ENCODE results near the gene CERKL.

CERKL gene

DNA sequence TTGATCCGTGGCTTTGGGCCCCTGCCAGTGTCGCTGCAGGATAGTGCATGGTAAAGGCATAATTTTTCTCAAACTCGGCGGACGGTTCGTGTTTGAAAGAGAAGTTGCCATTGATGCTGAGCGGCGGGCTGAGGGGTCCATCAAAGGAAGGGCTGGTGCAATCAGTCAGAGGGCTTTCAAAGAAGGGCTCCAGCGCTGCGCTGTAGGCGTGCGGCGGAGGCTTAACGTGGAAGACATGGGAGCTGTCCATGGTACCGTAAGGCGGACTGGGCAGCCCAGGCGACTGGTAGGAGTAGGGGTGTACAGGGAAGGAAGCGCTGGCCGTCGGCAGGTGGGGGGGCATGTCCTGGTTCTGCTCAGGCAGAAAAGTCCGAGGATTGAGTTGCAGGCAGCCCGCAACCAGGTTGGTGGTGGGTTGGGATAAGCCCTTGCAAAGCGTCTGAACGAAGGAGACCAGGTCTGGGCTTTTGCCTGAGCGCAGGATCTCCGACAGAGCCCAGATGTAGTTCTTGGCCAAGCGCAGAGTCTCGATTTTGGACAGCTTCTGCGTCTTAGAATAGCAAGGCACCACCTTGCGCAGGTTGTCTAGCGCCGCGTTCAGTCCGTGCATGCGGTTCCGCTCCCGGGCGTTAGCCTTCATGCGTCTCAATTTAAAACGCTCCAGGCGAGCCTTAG, 21.1 kb upstream of the CERKL start:
- DNase-seq = no peak

DNA sequence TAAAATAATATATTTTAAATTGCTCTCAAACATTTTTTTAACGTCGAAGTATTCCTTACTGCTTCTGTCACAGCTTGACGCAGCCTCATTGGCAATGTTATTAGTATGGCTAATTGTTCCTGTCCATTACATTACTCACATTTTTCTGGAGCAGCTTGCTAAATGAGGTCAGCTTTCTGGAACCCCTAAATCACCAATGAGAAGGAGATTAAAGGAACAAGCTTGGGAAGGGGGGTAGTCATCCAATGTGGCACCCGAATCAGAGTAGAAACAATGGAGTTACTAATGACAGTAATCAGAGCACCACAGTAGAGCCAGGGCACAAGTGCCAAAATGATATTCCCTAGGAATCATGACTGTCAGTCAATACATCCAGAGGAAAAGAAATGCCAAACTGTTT, 18.3 kb upstream of the CERKL start:
- no peak for DNase-seq

DNA sequence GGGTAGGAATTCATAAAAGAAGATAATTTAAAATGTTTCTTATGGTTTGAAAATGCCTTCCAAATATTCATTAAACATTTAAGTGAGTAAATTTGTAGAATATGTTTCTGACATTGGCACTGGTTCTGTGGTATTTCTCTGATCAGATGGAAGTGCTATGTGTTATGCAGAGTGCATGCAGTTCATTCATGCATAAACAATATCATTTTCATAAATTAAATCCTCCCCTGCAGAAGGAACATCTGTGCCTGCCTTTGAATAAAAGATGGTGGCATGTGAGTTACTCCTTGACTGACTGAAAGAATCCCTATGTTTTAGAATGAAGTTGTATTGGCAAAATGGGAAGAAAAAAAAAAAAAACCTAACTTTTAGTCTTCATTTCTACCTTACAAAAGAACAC, 17.6 kb upstream of the CERKL start:
- no peak for DNase-seq

DNA sequence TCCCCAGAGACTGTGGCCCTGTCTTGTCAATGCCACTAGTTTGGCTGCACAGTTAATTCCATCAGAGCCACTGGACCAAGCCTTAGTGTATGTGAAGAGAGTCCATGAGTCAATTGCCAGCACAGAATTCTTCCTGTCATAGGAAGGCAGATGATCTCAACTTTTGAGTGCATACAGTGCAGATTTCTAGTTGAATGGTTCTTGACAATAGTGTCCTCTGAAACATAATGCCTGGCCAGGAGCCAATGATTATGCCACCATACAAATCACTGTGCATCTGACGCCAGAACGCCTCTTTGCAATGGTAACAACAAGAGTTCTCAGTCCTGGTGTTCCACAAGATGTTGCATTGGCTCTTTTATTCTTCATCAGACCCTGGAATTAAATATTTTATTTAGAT, 16.3 kb upstream of the CERKL start:
- peak; percentile 69 for DNase-seq

DNA sequence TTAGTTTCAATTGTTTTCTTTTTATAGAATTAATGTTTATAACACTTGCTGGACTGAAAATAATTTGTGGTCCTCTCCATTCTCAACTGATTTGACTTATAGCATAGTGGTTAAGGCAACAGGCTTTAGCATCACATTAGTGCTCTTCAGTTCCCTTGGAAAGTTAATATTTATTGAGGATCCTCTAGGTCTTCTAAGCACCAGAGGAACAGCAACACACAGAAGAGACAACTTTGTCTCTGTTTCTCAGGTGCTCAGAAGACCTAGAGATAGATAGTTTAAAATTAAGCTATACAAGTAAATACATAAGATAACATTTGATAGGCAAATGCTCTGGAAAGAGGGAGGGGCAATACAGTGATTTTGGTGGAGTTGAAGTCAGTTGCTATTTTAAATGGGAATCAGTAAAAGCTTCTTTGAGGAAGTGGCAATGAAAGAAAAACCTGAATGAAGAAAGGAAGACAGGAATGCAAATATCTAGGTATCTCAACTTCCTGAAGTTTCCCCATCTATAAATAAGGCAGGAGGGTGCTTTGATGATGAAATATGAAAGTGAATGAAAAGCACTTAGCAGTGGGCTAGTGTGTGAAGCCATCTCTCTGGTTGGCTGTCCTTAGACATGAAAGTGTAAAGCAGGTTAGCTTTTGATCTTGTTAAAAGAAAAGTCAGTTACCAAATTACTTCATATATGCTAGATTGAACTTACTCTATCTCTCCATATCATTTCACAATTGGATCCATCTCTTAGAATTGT, 15.5 kb upstream of the CERKL start:
- DNase-seq = no peak

DNA sequence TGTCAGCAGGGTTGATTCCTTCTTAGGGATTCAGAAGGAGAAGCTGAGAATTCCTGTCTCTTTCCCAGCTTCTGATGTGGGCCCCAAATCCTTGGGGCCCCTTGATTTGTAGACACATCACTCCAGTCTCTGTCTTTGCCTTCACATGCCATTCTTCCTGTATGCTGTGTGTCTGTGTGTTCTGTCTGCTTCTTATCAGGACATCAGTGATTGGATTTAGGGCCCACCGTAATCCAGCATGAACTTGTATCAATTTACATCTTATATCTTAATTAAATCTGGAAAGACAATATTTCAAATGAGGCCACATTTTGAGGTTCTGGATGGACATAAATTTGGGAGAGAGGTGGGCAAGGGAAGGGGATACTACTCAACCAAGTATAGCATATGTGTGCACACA, 13.7 kb upstream of the CERKL start:
- no peak for DNase-seq

DNA sequence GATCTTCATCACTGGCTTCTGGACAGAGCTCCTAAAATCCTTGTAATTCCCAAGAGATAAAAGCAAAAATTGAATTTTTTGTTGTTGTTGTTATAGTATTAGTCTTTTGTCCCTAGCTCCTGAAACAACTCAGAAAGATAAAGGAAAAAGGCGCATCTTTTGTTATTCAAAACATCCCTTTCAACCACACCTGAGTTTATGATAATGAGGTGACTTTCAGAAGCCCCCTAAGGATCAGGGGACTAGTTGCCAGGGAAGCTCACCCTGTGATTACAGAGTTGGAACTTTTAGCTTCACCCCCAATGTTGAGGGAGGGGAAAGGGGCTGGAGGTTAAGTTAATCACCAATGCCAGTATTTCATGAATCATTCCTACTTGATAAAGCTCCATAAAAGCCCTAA, 10.3 kb upstream of the CERKL start:
- no peak for DNase-seq

DNA sequence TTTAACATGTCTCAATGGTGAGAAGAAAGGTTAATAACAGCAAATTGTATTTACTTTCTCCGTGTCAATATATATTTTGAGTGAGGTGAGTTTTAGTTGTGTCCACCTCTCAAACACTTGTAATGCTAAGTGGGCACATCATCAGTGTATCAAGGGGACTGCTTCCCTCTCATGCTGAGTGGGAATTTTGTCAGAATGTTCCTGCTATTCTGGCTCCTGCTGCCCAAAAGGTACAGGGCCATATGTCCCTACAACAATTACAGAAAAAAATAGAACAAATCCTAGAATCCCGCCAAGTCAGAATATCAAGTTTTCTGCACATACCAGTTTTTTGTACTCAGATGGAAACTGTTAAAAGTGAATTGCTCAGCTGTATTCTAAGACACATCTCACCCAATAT, 5.4 kb upstream of the CERKL start:
- DNase-seq = no peak

DNA sequence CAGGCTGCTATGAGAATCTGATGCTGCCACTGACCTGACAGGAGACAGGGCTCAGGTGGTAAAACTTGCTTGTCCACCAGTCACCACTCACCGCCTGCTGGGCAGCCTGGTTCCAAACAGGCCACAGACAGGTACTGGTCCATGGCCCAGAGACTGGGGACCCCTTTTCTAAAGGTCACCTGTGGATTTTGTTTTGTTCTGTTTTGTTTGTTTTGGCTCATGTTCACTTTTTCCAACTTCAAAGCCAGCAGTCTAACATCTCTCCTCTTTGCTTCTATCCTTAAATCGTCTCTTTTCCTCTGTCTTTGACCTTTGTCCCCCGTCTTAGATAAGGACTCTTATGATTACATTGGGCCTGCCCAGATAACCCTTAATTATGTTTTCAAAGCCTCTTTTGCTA, 3.3 kb upstream of the CERKL start:
- DNase-seq = no peak

DNA sequence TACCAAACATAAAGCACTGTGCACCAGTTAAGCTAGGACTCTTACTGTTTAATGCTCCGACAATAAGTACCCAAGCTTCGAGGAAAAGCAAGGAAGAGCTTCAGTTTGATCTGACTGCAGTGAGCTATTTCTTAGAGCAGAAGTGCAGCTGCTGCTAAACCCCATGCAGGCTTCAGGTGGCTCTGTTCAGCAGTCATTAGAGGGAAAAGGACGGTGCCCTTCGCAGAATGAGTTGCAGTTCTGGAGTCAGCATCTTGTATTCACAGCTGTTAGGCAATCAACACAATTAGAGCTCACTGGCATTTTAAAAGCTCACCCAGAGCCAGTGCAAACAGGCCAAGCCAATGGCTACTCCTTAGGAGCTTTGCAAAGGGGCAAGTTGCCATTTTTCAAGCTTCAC, 1.5 kb upstream of the CERKL start:
- peak; percentile 15 for DNase-seq

DNA sequence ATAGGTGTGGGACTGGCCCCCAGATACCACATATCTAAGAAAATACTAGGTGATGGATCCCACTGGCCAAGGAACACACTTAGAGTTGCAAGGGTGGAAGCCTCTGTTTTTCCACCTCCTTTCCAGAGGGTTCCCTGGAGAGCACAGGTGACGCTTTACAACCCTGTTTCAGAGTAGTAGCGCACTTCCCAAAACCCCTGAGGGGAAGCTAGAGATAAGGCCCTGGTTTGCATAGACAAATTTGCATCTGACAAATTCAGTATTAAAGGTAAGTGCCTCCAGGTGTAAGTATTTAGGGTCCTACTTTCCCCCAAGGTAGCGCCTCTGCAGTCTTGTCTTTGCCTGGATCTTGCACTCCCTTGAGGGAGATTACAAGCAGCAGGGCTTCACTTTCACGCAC, 474 bp upstream of the CERKL start:
- DNase-seq = no peak

DNA sequence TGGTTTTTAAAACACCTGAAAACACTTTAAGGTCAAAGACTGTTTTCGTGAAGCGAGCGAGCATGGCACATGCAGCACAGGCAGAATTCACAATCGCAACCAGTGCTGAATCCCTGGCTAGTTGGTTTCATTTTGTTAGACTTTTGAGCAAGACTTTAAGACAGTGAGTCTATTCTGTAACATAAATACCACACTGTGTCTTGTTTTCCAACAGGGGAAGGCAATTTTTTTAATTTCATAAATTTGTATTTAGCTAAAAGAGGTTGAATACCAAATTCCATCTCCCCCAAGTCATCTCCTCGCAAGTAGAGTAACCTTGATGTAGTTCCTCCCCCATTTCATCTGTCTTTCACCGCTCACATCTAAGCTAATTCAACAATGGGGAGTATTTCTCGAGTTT, 1.4 kb downstream of the CERKL start:
- DNase-seq = no peak

DNA sequence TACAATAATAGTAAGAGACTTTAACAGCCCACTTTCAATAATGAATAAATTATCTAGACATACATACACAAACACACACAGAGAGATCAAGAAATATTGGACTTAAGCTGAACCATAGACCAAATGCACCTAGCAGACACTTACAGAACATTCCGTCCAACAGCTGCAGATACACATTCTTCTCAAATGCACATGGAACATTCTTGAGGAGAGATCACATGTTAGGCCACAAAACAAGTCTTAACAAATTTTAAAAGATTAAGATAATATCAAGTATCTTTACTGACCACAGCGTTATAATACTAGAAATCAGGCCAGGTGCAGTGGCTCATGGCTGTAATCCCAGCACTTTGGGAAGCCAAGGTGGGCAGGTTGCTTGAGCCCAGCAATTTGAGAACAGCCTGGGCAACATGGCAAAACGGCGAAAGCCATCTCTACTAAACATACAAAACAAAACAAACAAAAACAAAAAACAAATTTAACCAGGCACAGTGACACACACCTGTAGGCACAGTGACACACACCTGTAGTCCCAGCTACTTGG, 7.4 kb downstream of the CERKL start:
- DNase-seq = no peak

DNA sequence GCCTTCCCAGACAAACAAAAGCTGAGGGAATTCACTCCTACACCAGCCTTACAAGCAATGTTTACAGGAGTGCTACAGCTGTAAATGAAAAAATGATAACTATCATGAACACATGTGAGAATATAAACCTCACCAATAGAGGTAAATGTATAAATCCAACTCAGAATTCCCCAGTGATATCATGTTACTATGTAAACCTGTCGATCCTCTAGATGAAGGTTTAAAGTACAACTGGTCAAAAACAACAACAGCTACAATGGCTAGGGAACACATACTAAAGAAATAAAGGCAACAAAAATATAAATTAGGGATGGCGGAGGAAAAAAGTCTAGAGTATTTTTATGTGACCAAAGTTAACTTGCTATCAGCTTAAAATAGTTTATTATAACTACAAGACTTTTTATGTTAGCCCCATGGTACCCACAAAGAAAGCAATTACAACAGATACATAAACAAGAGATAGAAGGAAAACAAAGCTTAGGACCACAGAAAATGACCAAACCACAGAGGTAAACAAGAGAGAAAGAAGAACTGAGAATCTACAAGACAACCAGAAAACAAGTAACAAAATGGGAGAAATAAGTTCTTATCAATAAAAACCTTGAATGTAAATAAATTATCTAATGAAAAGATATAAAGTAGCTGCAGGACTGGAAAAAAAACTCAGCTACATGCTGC, 8.3 kb downstream of the CERKL start:
- DNase-seq = no peak

DNA sequence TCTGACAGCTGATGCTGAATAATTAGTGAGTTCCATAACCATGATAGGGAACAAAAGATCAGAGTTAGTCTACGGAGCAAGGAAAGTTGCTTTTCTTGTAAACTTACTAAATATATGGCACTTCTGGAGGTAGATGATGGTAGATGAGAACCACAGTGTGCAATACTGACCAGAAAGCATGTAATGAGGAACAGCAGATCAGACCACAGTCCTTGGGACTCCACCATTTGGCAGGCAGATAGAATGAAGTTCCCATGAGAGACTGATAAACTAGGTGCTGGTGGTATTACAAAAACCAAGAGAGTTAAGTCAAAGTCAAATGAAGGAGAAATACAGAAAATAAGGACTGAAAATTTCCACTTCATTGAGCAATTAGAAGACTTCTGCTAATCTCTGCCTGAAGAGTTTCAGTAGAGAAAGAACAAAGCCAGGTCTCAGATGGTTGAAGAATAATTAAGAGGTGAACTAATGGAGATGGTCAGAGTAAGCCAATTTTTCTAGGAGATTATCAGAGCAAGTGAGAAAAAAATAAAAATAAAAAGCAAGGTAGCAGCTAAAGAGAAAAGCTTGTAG, 10.4 kb downstream of the CERKL start:
- DNase-seq = no peak

DNA sequence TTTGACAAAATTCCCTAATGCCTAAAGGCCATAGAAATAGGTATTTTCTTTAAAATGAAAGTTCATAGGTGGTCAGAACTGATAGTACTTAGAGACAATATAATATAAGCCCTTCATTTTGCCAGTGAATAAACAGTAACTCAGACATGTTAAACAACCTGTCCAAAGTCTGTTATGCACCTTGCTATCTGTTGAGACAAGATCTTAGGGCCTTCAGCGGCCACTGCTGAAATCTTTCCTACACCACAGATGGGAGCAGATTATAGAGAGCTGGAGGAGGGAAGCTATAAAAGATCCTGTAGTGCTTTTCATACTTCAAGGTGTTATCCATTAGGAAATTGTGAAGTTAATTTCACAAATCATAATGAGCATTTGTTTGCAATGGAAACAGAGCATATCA, 13.8 kb downstream of the CERKL start:
- DNase-seq = no peak

DNA sequence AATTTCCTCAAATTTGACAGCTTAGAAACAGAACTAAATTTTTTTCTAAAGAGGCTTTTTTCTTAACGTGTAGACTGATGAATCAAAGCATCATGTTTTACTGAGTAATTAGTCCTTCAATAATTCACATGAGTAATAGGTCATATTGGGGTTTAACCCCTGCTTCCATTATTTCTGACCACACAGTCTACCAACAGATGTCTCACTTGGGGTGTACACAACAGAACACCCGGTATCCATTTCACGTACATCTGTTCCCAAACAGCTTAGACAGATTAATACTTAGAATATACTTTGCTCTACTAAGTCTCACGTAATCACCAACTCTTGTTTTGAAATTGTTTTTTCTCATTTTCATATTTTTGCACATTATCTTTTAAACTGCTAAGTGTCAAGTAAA, 14.8 kb downstream of the CERKL start:
- DNase-seq = no peak

DNA sequence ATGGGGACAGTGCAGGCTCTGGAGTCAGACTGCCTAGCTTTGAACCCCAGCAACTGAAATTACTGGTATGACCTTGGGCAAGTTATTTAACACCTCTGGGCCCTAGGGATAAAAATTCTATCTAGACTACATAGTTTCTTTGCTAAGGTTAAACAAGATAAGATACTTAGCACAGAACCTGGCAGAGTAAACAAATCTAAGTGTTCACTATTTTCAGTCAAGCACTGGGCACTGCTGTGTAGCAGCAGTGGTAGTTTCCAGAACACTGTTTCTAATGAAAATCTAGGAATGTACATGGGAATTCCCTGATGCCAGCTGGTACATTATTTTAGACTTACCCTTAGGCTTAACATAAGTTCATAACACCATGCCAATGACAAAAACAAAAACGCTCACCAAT, 17.2 kb downstream of the CERKL start:
- DNase-seq = no peak

DNA sequence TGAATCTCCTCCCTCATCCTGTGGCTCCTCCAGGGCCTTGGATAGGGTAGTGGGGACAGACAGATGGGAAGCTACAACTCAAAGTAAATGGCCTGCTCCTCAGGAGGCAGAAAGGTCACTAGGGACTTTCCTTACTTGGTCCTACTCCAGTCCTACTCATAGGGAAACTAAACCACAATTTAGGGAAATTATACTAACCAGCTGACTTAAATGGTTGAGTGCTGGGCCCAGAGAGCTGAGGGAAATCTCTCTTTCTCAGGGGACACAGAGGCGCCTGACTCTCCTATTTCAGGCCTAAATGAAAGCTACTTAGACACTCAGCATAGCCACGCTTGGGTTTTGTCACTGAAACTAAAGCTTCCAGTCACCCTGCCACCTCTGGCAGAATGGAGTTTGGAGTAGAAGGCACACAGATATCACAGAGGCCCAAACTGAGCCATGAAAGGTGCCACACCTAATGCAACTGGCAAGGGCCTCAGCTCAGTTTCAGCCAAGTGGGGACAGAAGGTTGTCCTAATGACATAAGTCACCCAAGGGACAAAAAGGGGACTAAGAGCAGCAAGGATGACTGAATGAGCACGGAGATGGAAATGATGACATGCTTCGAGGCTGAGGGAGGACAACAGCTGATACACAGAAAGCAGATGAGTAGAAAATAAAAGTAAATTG, 24.0 kb downstream of the CERKL start:
- DNase-seq = no peak

DNA sequence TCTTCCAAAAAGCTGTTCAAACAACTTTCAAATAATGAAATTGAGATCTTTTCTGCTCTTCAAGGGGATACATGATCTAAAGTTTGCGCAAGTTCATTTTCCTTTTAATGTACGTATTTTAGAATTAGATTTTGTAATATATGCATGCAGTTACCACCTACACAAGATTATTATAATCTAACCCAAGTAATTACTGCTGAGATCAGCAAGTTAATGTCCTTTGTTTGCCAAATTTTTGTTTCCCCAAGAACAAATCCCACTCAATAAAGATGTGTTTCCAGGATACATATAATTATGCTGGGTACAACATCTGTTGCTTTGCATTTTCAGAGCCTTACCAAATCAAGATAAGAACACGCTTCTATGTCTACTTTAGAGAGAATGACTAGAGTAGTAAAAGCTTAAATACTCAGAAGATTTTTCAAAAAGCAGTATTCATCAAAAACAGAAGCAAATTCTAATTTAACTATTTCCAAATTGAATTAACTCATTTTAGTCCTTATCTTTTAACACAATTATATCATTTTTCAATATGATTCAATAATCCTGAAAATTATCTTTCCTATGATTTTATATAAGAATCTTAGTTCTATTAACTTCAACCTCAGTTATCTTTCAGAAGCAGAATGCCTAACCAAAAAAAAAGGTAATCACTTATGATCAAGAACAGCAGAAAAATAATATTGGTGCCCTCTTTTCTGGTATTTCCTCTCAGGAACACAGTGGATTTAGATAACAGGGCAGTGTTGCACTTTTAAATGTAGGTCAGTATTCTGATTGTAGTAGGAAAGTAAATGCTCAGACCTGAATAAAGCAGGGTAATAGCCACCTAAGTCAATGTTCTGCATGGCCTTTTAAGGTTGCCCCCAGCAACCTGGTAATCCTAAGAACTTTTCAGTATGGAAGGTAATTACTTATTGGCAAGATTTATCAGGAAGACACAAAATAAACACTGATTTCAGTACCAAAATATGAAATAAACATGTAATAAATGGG, 28.0 kb downstream of the CERKL start:
- no peak for DNase-seq

DNA sequence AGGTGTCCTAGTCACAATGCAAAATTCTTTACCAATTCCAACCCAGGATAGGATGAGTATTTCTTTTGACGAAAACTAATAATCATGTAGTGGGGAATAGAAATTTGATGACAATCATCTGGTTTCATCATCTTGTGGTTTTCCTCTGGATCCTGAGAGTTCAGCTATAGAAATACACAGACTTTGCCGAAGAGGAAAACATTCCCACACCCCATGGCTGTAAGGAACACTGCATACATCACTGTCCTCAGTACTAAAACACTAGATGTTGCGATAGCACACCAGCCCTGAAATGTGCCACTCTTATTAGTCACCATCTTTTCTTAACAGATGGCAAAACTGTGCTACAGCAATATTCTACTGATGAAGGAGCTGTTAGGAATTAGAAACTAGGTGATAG, 29.4 kb downstream of the CERKL start:
- no peak for DNase-seq

DNA sequence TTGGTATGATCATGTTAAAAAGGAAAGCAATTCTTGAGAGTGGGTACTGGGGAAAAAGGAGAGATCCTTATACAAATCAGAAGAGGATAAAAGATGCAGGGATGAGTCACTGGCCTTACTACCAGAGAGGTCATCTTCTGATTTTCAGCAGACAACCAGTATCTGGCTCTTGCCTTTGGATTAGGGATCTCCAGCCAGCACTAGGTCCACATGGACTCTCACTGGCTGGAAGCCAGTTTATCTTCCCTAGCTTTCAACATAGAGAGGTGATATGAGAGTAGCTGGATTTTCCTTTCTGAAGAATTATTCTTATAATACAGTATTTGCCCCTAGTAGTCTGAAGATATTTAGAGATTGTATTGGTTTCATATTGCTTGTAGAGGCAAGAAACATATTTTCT, 30.2 kb downstream of the CERKL start:
- no peak for DNase-seq
